ENCODE measurements around the gene PIM2.

- no peak for TF ChIP-seq CTCF (IDR thresholded peaks at IDR 0.05)
- TF ChIP-seq POLR2A (IDR thresholded peaks at IDR 0.05), result no peak
These were observed 25.9 kb downstream of the PIM2 start for GRCh38 chrX:48892896-48893295.
